IMR-90 (cell line): Measurements from ENCODE around the gene MYO1D. TPM values are rescaled to one million over a fixed set of nuclear protein-coding genes. Genes with fewer than 3 reads are reported as not detected.

Experiments used
- ATAC-seq: fragments of 200-7000 bp; cut with Tn5 transposase; 2 replicates; pipeline ENCODE4 v1.9.1; 2020; ENCODE audit warnings: low read depth, mild to moderate bottlenecking, moderate library complexity
- BruUV-seq: library from RNA; stranded (reverse); fragments of 400-500 nt; replicated peaks from 2 replicates; lab custom pipeline; 2021; lab: Mats Ljungman, UMichigan
- CTCF ChIA-PET: fragments of 300-600 bp; formaldehyde crosslinking; extraction: SDS; loops from one replicate; lab custom pipeline; 2021; ENCODE audit warnings: antibody characterized with exemption; lab: Yijun Ruan, JAX
- POLR2A ChIA-PET: fragments of 300-600 bp; sonication (Branson Sonifier 250); formaldehyde crosslinking; loops from one replicate; lab custom pipeline; 2022; ENCODE audit warnings: antibody characterized with exemption; ENCODE audit not compliant: unreplicated experiment; lab: Charles Lee
- DNase-seq: peaks from one replicate; pipeline ENCODE4 v3.0.0; 2013
- H2AFZ ChIP-seq: replicated peaks from 2 replicates; pipeline ENCODE3; 2013; ENCODE audit warnings: low read length, mild to moderate bottlenecking; ENCODE audit not compliant: poor library complexity
- H2AK5ac ChIP-seq: 2 replicates; pipeline ENCODE4 v1.6.1; 2013; ENCODE audit warnings: low read depth, low read length, inconsistent platforms
- H2AK9ac ChIP-seq: replicated peaks from 2 replicates; pipeline ENCODE3; 2013; ENCODE audit warnings: mild to moderate bottlenecking, low read depth, low read length, moderate library complexity; ENCODE audit not compliant: poor library complexity
- H2BK120ac ChIP-seq: 2 replicates; pipeline ENCODE4 v1.6.1; 2013; ENCODE audit warnings: low read depth, low read length, inconsistent platforms
- H2BK15ac ChIP-seq: 3 replicates; pipeline ENCODE4 v1.6.1; 2013; ENCODE audit warnings: low read depth, low read length, inconsistent platforms
- H2BK20ac ChIP-seq: 2 replicates; pipeline ENCODE4 v1.6.1; 2013; ENCODE audit warnings: low read depth, mild to moderate bottlenecking, inconsistent platforms, low read length, moderate library complexity
- H2BK5ac ChIP-seq: 2 replicates; pipeline ENCODE4 v1.6.1; 2013; ENCODE audit warnings: mild to moderate bottlenecking, low read depth, low read length, inconsistent platforms; ENCODE audit not compliant: poor library complexity, severe bottlenecking
- H3K14ac ChIP-seq: replicated peaks from 2 replicates; pipeline ENCODE4 v1.6.1; 2013; ENCODE audit warnings: low read depth, low read length, inconsistent platforms
- H3K18ac ChIP-seq: 2 replicates; pipeline ENCODE4 v1.6.1; 2013; ENCODE audit warnings: low read depth, low read length, control low read depth
- H3K23ac ChIP-seq: 2 replicates; pipeline ENCODE4 v1.6.1; 2013; ENCODE audit warnings: low read depth, low read length, inconsistent platforms
- H3K27ac ChIP-seq: 2 replicates; pipeline ENCODE4 v1.5.1; 2013; ENCODE audit warnings: mild to moderate bottlenecking, control low read depth, low read length; ENCODE audit not compliant: insufficient read depth
- H3K27me3 ChIP-seq: 2 replicates; pipeline ENCODE4 v1.6.1; 2013; ENCODE audit warnings: low read length; ENCODE audit not compliant: control insufficient read depth, insufficient read depth
- H3K36me3 ChIP-seq: 2 replicates; pipeline ENCODE4 v1.6.1; 2013; ENCODE audit warnings: low read length, mixed read lengths; ENCODE audit not compliant: control insufficient read depth, insufficient read depth
- H3K4ac ChIP-seq: 2 replicates; pipeline ENCODE4 v1.6.1; 2013; ENCODE audit warnings: low read depth, low read length, inconsistent platforms
- H3K4me1 ChIP-seq: 2 replicates; pipeline ENCODE4 v1.6.1; 2013; ENCODE audit warnings: low read length, mixed read lengths; ENCODE audit not compliant: control insufficient read depth, insufficient read depth
- H3K4me2 ChIP-seq: 2 replicates; pipeline ENCODE4 v1.6.1; 2013; ENCODE audit warnings: low read depth, mild to moderate bottlenecking, control low read depth, low read length, moderate library complexity
- H3K4me3 ChIP-seq: 2 replicates; pipeline ENCODE4 v1.5.1; 2013; ENCODE audit warnings: low read depth, mild to moderate bottlenecking, control low read depth, low read length, moderate library complexity; ENCODE audit not compliant: insufficient read depth
- H3K56ac ChIP-seq: 2 replicates; pipeline ENCODE4 v1.6.1; 2013; ENCODE audit warnings: low read length, inconsistent platforms; ENCODE audit not compliant: insufficient read depth; ENCODE audit errors: extremely low read depth
- H3K79me1 ChIP-seq, 2 experiments: 2 replicates each; pipeline ENCODE4 v1.6.1; 2013; ENCODE audit warnings: low read length in 2 of 2, inconsistent platforms in 1 of 2, low read depth in 1 of 2
- H3K9ac ChIP-seq: 2 replicates; pipeline ENCODE4 v1.6.1; 2013; ENCODE audit warnings: low read depth, low read length, control low read depth
- H3K9me1 ChIP-seq: 2 replicates; pipeline ENCODE4 v1.6.1; 2013; ENCODE audit warnings: low read length, inconsistent platforms; ENCODE audit not compliant: insufficient read depth
- H3K9me3 ChIP-seq: 2 replicates; pipeline ENCODE4 v1.6.1; 2013; ENCODE audit warnings: low read length; ENCODE audit not compliant: control insufficient read depth, insufficient read depth
- H4K20me1 ChIP-seq: 2 replicates; pipeline ENCODE4 v1.6.1; 2013; ENCODE audit warnings: low read length, inconsistent platforms; ENCODE audit not compliant: insufficient read depth
- H4K5ac ChIP-seq: 2 replicates; pipeline ENCODE4 v1.6.1; 2013; ENCODE audit warnings: mild to moderate bottlenecking, low read depth, low read length, control low read depth
- H4K8ac ChIP-seq, 2 experiments: 2 replicates each; pipeline ENCODE4 v1.6.1; 2013; ENCODE audit warnings: low read depth in 2 of 2, low read length in 2 of 2, control low read depth in 1 of 2, inconsistent platforms in 1 of 2
- H4K91ac ChIP-seq: 2 replicates; pipeline ENCODE4 v1.6.1; 2013; ENCODE audit warnings: low read depth, low read length, inconsistent platforms; ENCODE audit not compliant: insufficient read depth
- BHLHE40 ChIP-seq: fragments of 150-350 bp; IDR thresholded peaks from 2 replicates; pipeline ENCODE4 v1.6.1; 2016; ENCODE audit warnings: mild to moderate bottlenecking, low read depth, low read length
- CEBPB ChIP-seq: IDR thresholded peaks from 2 replicates; pipeline ENCODE4 v1.6.1; 2012; ENCODE audit warnings: low read depth, low read length, improper control_type of control experiment
- CHD1 ChIP-seq: IDR thresholded peaks from 2 replicates; pipeline ENCODE4 v1.6.1; 2012; ENCODE audit warnings: low read depth, low read length, improper control_type of control experiment
- FOS ChIP-seq: fragments of 150-350 bp; IDR thresholded peaks from 2 replicates; pipeline ENCODE4 v1.6.1; 2016; ENCODE audit warnings: low read depth, low read length
- MAFK ChIP-seq: IDR thresholded peaks from 2 replicates; pipeline ENCODE4 v1.6.1; 2012; ENCODE audit warnings: low read depth, low read length, improper control_type of control experiment
- MAZ ChIP-seq: IDR thresholded peaks from 2 replicates; pipeline ENCODE4 v1.6.1; 2012; ENCODE audit warnings: low read depth, mild to moderate bottlenecking, low read length, improper control_type of control experiment, moderate library complexity, borderline replicate concordance
- MXI1 ChIP-seq: IDR thresholded peaks from 2 replicates; pipeline ENCODE4 v1.6.1; 2012; ENCODE audit warnings: low read depth, mild to moderate bottlenecking, low read length, moderate library complexity, borderline replicate concordance
- NFE2L2 ChIP-seq: fragments of 150-350 bp; IDR thresholded peaks from 2 replicates; pipeline ENCODE4 v1.6.1; 2016; ENCODE audit warnings: low read depth, mild to moderate bottlenecking, low read length
- POLR2A ChIP-seq: IDR thresholded peaks from 2 replicates; pipeline ENCODE4 v1.6.1; 2012; ENCODE audit warnings: mild to moderate bottlenecking, low read depth, low read length
- RAD21 ChIP-seq: IDR thresholded peaks from 2 replicates; pipeline ENCODE4 v1.6.1; 2012; ENCODE audit warnings: low read length, improper control_type of control experiment
- RCOR1 ChIP-seq: IDR thresholded peaks from 2 replicates; pipeline ENCODE4 v1.6.1; 2012; ENCODE audit warnings: mild to moderate bottlenecking, low read length, improper control_type of control experiment; ENCODE audit not compliant: insufficient replicate concordance
- RFX5 ChIP-seq: IDR thresholded peaks from 2 replicates; pipeline ENCODE4 v1.8.0; 2012; ENCODE audit warnings: low read depth, mild to moderate bottlenecking, low read length, moderate library complexity
- SMC3 ChIP-seq: fragments of 150-350 bp; IDR thresholded peaks from 2 replicates; pipeline ENCODE4 v1.6.1; 2016; ENCODE audit warnings: low read depth, mild to moderate bottlenecking, antibody characterized with exemption, low read length, moderate library complexity
- dilution Hi-C: fragments of 300-500 bp; cut with HindIII; formaldehyde crosslinking; loops from one replicate; pipeline ENCODE4 v1.14.3; 2018; ENCODE audit warnings: low sequenced_read_pairs; ENCODE audit not compliant: unreplicated experiment
- in situ Hi-C: fragments of 300-500 bp; cut with MboI; formaldehyde crosslinking; loops from 3 replicates; pipeline ENCODE4 v1.14.3; 2019; ENCODE audit warnings: low sequenced_read_pairs, inconsistent platforms, mixed read lengths
- intact Hi-C: fragments of 100-400 bp; cut with micrococcal nuclease; formaldehyde crosslinking; loops from 2 replicates; pipeline ENCODE4 v1.10.0; 2022
- polyA plus RNA-seq, 3 experiments: library from polyadenylated mRNA; depleted of rRNA; stranded (reverse); fragments of >200 nt; gene quantifications; 2 replicates each; pipeline ENCODE4 v1.2.3, GENCODE V29; 2012; ENCODE audit warnings: low replicate concordance in 1 of 3
- total RNA-seq: library from RNA; depleted of rRNA; stranded (reverse); fragments of >200 nt; gene quantifications from 2 replicates; pipeline ENCODE4 v1.2.3, GENCODE V29; 2012
- TF ChIP-seq, protein P1 (sequence below): conservative IDR thresholded peaks from 2 replicates; pipeline ENCODE4 v1.5.1; 2012; ENCODE audit warnings: mild to moderate bottlenecking, low read depth, low read length, improper control_type of control experiment
- TF ChIP-seq, protein P2 (sequence below): fragments of 150-350 bp; IDR thresholded peaks from 2 replicates; pipeline ENCODE4 v1.6.1; 2017; ENCODE audit warnings: mild to moderate bottlenecking, antibody characterized with exemption, low read length, low read depth
- TF ChIP-seq, protein P3 (sequence below): fragments of 150-350 bp; IDR thresholded peaks from 2 replicates; pipeline ENCODE4 v1.6.1; 2016; ENCODE audit warnings: low read depth, mild to moderate bottlenecking, low read length, moderate library complexity, borderline replicate concordance

Gene MYO1D
- total and polyA plus RNA-seq, 2 of the 4 experiments (the other 2 are of a cell fraction): 0.63 to 0.90 TPM

DNA sequence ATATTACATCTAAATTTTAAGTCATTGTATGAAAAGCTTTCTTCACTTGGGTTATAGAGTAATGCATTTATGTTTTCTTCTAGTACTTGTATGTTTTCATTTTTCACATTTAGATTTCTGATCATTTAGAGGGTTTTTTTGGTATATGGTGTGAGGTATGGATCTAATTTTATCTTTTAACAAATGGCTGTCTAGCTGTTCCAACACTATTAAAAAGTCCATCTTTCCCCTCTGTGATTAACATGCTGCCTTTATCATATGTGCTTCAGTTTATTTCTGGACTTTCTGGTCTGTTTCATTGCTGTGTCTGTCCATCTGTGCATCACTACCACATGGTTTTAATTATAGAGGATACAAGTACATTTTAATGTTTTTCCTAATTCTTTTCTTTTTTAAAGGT is 163.8 kb downstream of the MYO1D start:
- in situ Hi-C loops: no loop called here

More for the DNA sequence above, 163.8 kb downstream of the MYO1D start:
- CTCF ChIA-PET: no interaction called here
- Histone ChIP-seq H3K9ac (no peak overlapping the region), H3K14ac (no peak overlapping the region), H3K9me1 (no peaks in the 10 kb centered on the region), H3K18ac (no peak overlapping the region), H3K4ac (no peak overlapping the region), H3K23ac (no peak overlapping the region), H4K5ac (no peak overlapping the region), H4K20me1 (no peaks in the 10 kb centered on the region; the same call in 1 of the 2 replicates), H2BK20ac (no peak overlapping the region), H4K91ac (no peak overlapping the region), H3K4me2 (no peak overlapping the region), H2AK5ac (no peak overlapping the region), H3K79me1 (no peaks in the 10 kb centered on the region), H2AK9ac (no peak overlapping the region), H2BK15ac (no peak overlapping the region), H2BK120ac (no peak overlapping the region), H4K8ac (no peak overlapping the region), H3K56ac (no peak overlapping the region; the same call in 1 of the 2 replicates), H3K9me3 (no peaks in the 10 kb centered on the region), H3K27me3 (no peaks in the 10 kb centered on the region), H3K4me3 (no peak overlapping the region), H3K36me3 (no peaks in the 10 kb centered on the region), H3K4me1 (no peaks in the 10 kb centered on the region), H2BK5ac (no peak overlapping the region), H2AFZ (no peak overlapping the region), H3K27ac (no peak overlapping the region)
- POLR2A ChIA-PET: no interaction called here
- intact Hi-C loops: no loop called here
- TF ChIP-seq, protein P1, sequence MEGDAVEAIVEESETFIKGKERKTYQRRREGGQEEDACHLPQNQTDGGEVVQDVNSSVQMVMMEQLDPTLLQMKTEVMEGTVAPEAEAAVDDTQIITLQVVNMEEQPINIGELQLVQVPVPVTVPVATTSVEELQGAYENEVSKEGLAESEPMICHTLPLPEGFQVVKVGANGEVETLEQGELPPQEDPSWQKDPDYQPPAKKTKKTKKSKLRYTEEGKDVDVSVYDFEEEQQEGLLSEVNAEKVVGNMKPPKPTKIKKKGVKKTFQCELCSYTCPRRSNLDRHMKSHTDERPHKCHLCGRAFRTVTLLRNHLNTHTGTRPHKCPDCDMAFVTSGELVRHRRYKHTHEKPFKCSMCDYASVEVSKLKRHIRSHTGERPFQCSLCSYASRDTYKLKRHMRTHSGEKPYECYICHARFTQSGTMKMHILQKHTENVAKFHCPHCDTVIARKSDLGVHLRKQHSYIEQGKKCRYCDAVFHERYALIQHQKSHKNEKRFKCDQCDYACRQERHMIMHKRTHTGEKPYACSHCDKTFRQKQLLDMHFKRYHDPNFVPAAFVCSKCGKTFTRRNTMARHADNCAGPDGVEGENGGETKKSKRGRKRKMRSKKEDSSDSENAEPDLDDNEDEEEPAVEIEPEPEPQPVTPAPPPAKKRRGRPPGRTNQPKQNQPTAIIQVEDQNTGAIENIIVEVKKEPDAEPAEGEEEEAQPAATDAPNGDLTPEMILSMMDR: no peak
- TF ChIP-seq, protein P2, sequence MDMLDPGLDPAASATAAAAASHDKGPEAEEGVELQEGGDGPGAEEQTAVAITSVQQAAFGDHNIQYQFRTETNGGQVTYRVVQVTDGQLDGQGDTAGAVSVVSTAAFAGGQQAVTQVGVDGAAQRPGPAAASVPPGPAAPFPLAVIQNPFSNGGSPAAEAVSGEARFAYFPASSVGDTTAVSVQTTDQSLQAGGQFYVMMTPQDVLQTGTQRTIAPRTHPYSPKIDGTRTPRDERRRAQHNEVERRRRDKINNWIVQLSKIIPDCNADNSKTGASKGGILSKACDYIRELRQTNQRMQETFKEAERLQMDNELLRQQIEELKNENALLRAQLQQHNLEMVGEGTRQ: no peak
- TF ChIP-seq CEBPB: no peak
- TF ChIP-seq MXI1: no peak
- TF ChIP-seq RFX5: no peak
- no peak for TF ChIP-seq RCOR1
- TF ChIP-seq CHD1: no peak
- no peak for TF ChIP-seq SMC3
- TF ChIP-seq MAZ: no peak
- TF ChIP-seq, protein P3, sequence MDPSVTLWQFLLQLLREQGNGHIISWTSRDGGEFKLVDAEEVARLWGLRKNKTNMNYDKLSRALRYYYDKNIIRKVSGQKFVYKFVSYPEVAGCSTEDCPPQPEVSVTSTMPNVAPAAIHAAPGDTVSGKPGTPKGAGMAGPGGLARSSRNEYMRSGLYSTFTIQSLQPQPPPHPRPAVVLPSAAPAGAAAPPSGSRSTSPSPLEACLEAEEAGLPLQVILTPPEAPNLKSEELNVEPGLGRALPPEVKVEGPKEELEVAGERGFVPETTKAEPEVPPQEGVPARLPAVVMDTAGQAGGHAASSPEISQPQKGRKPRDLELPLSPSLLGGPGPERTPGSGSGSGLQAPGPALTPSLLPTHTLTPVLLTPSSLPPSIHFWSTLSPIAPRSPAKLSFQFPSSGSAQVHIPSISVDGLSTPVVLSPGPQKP: no peak
- no peak for TF ChIP-seq NFE2L2
- TF ChIP-seq BHLHE40: no peak
- TF ChIP-seq MAFK: no peak
- TF ChIP-seq RAD21: no peak
- TF ChIP-seq FOS: no peak
- TF ChIP-seq POLR2A: no peak
- no TSS peak for BruUV-seq
- dilution Hi-C loops: no loop called here
- no peak for DNase-seq
- ATAC-seq: no peak
